ENCODE data around the gene HSD17B7. TPM values are rescaled to one million over a fixed set of nuclear protein-coding genes. Genes with fewer than 3 reads are reported as not detected.

HSD17B7 gene
- total and polyA plus RNA-seq, 2 of the 8 experiments (the other 6 are each of a cell fraction or from before 2014, with no cell fraction given), result 31.0 to 37.8 TPM

- no peak for TF ChIP-seq CHD1 (IDR thresholded peaks at IDR 0.05; ENCODE audit: low read depth, low read length)
Observed at GRCh38 chr1:162861101-162861500, 70.6 kb downstream of the HSD17B7 start, which contains the start of gene CCDC190 (continued).
